T-helper 22 cell (primary cell): ENCODE results near the gene F2R.
"Not testable (repeated sequence)": the region's sequence is repeated elsewhere in the genome, so short reads cannot be mapped to it uniquely, and the experiment has no call there.

Experiments
- DNase-seq: peaks from one replicate; pipeline ENCODE4 v3.0.0-alpha.2; 2020; ENCODE audit warnings: low read depth

The F2R gene

DNA sequence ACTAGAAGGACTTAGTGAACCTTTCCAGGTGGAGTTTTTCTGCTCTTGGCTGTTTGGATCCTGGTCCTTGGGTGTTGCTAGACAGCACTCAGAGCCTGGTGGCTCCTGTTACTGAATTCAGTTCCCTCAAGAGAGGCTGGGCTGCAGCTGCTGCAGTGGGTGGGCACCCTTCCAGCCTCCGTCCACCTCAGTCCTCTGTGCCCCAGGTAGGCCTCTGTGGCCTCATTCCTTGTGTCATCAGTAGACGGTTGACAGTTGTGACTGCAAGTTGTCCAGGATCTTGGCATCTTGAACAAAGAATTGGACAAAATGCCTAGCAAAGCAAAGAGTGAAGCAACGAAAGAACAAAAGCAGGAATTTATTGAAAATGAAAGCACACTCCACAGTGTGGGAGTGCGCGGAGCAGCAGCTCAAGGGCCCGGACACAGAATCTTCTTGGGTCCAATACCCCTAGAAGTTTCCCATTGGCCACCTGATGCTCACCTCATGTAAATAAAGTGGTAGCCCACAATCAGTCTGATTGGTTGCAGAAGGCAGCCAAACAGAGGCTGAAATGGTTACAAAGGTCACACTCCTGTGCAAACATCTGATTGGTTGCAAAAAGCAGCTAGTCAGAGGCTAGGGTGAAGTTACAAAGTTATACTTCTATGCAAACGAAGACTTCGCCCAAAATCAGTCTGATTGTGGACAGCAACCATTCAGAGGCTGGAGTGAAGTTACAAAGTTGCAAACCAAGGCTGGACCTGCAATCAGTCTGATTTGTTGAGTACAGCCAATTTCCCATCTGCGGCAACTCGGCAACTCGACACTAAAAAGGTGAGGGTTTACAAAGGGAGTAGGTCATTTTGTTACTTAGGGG, 40.1 kb downstream of the F2R start:
- DNase-seq: no peak

DNA sequence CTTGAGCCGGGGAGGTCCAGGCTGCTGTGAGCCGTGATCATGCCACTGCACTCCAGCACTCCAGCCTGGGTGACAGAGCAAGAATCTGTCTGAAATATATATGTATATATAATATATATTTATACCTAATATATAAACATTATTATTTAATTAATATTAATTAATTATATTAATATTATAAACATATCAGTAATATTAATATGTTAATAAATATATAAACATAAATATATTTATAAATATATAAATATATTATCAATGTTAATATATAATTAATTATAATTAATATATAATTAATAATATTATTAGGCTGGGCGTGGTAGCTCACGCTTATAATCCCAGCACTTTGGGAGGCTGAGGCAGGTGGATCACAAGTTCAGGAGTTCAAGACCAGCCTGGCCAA, 41.1 kb downstream of the F2R start:
- no peak for DNase-seq

DNA sequence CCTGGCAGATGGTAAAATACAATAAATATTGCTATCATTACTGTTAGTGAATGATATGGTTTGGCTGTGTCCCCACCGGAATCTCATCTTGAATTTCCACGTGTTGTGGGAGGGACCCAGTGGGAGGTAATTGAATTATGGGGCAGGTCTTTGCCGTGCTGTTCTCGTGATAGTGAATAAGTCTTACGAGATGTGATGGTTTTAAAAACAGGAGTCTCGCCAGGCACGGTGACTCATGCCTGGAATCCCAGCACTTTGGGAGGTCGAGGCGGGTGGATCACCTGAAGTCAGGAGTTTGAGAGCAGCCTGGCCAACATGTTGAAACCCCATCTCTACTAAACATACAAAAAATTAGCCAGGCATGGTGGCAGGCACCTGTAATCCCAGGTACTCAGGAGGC, 45.2 kb downstream of the F2R start:
- DNase-seq: not testable (repeated sequence)

DNA sequence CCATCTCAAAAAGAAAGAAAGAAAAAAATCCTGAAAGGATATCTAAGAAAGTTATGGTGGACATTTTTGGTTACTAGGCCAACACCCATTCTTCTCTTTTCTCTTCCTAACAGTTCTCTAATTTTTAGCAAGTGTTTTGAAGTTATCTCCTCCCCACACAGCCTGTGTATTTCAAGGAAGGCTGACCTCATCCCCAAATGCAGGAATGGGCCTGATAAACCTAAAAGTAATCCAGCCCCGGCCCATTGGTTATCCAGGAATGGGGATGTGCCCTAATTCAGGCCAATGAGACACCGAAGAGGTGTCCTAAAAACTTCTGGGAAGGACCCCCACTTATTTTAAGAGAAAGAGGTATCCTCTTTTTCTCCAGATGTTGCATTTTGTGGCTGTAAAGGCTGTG, 46.6 kb downstream of the F2R start:
- DNase-seq: no peak

DNA sequence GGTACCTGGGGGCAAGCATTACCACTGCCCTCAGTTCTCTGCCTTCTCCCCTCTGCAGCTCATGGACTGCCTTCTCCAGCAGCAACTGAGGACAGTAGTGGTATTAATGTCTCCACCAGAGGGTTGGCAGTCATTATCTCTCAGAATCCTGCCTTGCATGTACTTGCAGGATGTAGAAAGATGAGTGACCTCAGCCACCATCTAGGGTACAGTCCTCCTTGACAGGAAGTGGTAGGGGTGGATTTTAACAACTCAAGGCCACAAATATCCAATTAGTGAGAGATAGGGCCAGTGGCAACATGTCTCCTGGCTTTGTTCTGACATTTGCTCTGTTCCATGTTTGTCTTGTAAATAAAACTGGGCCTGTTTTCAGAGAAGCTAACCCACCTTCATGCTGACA, 47.2 kb downstream of the F2R start:
- no peak for DNase-seq

DNA sequence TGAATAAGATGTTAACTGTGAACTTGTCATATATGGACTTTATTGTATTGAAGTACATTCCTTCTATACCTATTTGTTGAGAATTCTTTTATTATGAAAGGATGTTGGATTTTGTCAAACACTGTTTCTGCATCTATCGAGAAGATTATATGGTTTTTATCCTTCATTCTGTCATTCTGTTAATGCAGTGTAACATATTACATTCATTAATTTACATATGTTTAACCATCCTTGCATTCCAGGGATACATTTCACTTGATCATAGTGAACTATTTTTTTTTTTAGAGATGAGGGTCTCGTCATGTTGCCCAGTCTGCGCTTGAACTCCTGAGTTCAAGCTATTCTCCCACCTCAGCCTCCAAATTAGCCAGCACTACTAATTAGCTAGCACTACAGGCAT, 48.4 kb downstream of the F2R start:
- DNase-seq: no peak

DNA sequence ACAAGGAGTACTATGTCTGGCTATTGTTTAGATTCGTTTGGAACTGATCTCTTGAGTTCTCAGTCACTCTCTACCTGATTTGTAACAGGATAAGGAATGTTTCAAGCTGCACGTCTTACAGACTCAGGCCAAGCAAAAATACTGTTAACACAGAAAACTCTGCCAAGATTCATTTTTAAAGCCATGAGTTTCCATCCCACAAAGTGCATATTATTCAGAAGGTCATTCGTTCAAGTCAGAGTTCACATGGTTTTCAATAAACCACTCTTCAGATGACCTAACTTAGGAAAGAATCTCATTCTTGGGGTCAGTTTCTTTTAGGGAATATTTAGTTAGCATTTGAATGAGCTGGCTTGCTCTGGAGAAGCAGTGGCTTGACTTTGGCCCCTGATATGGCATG, 49.3 kb downstream of the F2R start:
- no peak for DNase-seq

DNA sequence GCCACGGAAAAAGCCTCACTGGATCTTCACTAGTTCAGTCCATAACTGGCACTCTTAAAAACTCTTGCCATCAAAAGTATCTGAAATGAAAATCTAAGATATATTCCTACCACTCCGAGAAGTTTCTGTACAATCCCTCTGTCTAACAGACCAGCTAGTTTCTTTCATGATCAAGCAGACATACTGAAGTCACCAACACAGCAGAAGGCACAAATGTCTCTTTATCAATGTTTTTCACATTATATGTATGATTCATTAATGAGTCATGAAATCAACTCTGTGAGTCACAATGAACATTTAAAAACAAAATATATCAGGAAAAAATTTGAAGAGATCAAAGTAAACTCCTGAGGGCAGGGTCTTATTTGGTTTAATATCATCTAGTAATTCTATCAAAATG, 50.8 kb downstream of the F2R start:
- DNase-seq: no peak

DNA sequence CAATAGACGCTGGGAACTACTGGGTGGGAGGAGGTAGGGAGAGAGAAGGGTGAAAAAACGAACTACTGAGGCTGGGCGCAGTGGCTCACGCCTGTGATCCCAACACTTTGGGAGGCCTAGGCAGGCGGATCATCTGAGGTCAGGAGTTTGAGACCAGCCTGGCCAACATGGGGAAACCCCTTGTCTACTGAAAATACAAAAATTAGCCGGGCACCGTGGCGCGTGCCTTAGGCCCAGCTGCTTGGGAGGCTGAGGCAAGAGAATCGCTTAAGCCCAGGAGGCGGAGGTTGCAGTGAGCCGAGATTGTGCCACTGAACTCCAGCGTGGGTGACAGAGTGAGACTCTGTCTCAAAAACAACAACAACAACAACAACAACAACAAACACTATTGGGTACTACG, 55.1 kb downstream of the F2R start:
- not testable (repeated sequence) for DNase-seq

DNA sequence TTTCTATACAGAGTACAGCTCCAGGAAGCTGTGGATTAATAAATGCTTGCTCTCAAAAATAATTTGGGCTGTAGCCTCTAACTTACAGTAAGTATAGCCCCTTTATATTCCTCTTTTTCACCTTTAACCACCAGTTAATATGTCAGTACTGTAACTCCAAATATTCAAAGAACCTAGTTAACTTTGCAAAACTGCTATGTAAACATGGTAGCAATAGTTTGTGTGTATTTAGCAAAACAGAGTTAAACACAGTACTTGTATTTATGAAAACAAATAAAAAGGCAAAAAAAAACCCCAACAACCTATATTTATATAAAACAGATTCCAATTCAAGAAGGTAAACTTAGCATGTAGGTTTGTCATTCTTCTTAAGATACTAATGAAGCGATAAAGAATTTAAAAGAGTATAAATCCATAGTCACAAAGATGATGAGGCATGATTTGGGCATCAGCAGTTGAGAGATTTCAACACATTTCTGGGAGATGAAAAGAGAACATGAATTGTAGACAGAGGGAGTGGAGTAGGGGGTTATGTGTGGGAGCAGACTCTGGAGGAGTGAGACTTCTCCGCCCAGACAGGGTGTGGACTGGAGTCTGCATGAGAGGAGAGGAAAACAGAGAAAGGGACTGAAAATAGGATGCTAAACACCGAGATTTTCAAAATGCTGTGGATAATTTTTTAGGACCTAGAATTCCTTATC, 55.9 kb downstream of the F2R start:
- no peak for DNase-seq

DNA sequence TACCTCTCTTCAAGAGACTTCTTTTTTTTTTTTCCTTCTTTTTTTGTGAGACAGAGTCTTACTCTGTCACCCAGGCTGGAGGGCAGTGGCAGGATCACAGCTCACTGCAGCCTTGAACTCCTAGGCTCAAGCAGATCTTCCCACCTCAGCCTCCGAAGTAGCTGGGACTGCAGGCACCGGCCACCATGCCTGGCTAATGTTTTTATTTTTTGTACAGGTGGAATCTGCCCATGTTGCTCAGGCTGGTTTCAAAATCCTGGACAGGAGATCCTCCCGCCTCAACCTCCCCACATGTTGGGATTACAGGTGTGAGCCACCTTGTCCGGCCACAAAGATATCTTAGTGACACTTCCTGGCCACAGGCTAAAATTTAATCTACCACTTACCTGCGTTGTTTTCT, 60.0 kb downstream of the F2R start:
- DNase-seq: no peak

DNA sequence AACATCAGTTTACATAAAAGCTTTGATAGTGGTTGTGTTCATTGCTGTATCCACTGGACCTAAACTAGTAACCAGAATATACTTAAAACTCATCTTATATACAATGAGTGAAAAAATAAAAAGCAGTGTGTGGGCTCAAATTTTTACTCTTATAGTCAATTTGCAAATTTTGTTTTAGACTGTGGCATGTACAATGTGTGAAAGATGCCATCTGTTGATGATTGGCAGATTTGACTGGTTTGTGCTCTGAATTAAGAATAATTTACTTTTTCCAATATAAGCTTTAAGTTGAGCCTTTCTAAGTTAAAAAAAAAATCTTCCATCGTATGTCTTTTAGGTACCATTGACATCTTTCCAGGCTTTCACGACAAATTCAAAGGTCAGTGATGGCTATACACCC, 60.5 kb downstream of the F2R start:
- DNase-seq: no peak

DNA sequence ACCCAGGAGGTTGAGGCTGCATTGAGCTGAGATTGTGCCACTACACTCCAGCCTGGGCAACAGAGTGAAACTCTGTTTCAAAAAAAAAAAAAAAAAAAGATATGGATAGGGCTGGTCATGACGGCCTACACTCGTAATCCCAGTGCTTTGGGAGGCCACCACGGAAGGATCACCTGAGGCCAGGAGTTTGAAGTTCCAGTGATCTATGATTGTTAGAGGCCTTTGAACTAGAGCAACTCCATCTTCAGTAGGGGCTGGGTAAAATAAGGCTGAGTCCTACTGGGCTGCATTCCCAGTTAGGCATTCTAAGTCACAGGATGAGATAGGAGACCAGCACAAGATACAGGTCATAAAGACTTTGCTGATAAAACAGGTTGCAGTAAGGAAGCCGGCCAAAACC, 64.7 kb downstream of the F2R start:
- DNase-seq: not testable (repeated sequence)

DNA sequence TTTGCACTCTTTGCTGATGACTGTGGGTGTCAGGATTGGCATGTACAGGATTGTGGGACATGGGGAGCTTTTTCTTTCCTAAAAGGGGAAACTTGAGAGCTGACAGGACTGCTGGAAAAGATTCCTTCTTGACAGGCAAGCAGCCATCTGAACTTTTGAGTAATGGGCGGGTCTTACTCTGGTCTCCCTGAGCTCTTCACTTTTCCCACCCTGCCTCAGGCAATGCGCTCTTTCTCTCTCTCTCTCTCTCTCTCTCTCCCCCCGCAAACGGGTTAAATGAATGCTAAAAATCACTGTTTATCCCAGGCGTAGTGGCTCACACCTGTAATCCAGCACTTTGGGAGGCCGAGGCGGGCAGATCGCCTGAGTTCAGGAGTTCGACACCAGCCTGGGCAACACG, 65.8 kb downstream of the F2R start:
- DNase-seq: no peak

DNA sequence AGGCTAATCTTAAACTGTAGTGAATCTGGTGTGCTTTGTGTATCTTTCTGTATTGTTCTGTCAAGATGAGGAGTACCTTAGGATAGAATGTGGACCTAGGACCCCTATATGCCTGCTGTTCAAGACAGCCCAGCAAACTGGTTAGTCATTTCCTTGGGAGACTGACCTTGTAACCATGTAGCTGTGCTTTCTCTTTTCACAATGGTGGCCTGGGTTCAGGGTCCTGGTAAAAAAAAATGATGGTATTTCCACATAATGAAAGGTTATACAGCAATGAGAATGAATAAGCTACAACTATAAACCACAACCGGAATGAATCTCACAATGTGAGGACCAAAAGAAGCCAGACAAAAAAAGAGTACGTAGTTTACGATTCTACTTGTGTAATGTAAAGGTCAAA, 66.5 kb downstream of the F2R start:
- no peak for DNase-seq
